ENCODE measurements around the gene MRPL30.
"Not testable (repeated sequence)": the region's sequence is repeated elsewhere in the genome, so short reads cannot be mapped to it uniquely, and the experiment has no call there.

Gene MRPL30

DNA sequence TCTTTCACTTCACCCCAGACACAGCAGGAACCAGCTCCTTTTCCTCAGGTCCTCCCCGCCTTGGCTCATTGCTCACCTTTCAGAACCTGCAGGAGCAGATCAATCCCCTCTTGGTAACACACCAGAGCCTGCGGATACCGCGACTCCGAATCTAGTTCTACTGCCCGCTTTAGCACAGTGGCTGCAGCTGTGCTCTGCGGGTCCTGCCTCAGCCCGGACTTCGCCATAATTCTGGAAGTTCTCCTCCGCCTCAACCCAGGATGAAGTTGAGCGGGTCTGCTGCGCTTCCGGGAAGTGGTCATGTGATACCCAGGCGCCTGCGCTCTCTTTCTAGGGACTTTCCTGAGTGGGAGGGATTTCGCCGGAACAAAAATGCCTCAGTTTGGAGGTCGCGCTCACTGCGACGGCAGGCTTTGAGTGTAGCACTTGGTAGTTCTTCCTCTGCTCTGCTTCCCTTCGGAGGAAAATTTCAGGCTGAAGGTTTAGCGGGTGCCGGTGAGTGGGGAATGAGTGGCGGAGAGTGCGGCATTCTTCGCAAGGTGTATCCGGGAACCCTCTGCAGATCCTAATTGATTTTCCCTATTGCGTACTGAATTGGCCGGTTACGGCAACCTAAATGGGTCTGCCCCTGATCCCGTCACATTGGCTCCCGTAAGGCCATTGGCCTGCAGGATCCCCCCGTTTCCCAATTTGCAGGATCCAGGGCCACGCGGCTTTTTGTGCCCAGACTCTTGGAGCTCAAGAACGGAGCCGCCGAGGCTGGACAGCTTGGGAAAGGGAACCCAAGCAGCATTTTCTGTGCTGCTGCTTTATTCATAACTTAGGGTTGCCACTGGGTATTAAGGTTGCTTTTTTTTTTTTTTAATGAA lies at the start of gene MRPL30, which contains the start of gene MITD1:
MRPL30 (plus strand) TSS at position 430 of the 869 bp plus-strand sequence. CDS start 5,020 bp downstream, outside the sequence.
MITD1 (minus strand) TSS at position 304 of the 869 bp plus-strand sequence; CDS start at position 227, 77 bp downstream.
- peak; percentile 90 for DNase-seq

DNA sequence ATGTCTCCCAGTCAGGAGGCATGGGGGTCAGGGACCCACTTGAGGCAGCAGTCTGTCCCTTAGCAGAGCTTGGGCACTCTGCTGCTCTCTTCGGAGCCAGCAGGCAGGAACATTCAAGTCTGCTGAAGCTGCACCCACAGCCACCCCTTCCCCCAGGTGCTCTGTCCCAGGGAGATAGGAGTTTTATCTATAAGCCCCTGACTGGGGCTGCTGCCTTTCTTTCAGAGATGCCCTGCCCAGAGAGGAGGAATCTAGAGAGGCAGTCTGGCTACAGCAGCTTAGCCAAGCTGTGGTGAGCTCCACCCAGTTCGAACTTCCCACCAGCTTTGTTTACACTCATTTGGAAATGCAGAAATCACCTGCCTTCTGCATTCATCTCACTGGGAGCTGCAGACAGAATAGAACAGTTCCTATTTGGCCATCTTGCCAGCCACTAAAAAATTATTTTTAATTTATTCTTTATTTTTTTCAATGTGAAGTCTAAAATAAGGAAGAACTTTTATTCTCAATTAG lies 45.9 kb upstream of the MRPL30 start:
- DNase-seq = not testable (repeated sequence)

DNA sequence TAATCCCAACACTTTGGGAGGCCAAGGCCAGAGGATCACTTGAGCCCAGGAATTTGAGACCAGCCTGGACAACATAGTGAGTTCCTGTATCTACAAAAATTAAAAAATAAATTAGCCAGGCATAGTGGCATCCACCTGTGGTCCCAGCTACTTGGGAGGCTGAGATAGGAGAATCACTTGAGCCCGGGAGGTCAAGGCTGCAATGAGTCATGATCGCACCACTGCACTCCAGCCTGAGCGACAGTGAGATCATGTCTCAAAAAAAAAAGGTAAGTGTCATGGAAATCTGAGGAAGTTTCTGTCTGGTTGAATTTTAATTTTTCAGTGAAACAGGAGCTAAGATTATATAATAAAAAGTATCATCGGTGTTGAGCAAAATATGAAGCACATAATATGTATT lies 42.0 kb upstream of the MRPL30 start:
- no peak for DNase-seq

DNA sequence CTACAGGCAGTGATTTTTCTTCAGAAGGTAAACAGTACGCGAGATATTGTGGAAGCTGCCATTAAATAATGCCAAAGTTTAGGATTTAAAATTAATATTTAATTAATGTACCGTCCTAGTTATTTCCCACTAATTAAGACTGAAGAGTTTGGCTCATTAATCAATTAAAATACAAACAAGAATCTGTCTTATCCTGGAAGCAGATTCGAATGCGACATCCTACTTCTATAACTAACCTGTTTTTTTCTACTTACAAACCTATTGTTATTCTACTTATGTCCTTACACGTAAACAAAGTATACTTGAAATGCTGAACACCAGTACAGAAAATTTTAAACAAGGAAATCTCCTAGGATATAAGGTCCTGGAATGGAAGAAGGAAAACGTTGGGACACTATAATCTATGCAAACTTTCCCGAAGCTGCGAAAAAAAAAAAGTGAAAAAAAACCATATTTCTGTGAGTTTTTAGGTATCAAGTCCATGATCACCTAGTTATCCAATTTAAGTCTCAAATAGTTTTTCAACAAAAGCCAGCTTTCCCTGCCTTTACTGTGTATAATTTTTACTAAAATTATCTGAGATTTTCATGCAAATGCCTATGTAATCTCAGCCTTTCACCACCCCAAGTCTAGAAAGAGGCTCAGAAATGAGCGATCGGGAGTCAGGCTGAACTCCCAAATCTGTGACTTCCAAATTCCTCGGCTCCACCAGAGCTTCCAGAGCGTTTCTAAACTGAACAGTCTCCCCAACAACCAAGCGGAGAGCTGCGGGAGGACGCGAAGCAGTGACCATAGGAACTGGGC lies 40.7 kb upstream of the MRPL30 start:
- no peak for DNase-seq

DNA sequence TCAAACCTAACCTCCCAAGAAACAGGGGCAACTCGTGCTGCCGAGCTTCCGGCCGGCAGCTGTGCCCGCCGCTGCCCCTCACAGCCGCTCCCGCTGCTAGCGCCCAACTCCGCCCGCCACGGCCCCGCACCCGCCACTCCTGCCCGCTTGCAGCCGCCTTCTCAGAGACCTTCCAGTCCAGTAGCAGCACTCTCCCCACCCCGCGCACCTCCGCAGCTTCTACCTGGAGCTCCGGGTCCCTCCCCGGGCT lies 40.2 kb upstream of the MRPL30 start:
- DNase-seq = no peak

DNA sequence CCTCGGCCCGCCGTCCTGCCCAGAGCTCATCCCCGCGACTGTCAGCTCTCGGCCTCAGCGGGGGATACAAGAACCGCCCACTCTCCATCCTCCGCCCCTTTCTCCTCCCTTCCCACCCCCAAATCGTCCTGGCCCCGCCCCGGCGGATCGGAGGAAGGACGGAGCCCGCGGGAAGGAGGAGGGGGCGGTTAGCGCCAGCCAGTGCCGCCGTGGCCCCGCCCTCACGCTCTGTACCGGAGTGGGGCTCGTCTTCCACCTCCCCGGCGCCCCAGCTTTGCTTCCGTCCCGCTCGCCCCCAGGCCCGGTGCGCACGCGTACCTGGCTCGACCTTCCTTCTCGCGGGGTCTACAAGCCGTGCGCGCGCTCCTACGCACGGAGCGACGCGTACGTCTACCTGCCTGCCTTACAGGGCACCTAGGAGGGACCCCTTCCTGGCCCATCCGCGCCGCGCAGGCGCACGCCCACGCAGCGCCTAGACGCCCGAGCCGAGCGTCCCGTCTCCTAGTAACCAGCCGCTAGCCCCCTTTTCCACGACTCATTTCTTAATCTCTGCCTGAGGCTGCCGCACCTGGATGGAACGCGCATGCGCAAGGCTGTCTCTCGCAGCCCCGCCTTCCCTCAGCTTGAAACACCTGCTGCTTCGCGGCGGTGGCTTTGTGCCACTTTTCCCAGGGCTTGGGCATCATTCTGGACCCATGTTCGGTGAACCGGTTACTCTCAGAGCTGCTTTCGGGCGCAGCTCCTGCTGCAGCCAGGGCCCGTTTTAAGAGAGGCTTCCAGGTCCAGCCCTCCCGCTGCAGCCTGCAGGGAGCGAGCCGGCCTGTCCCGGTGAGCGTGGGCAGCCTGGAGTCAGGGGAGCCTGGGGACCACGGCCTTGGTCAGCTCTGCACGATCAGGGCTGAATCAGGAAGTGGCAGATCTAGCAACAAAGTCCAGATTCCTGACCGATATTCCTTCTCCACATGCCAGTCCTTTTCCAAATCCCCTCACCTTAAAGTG lies 39.6 kb upstream of the MRPL30 start, which contains the start of gene C2orf15:
C2orf15 (plus strand) TSS at position 598 of the 999 bp plus-strand sequence. CDS start 8,852 bp downstream, outside the sequence.
- peak; percentile 97 for DNase-seq

DNA sequence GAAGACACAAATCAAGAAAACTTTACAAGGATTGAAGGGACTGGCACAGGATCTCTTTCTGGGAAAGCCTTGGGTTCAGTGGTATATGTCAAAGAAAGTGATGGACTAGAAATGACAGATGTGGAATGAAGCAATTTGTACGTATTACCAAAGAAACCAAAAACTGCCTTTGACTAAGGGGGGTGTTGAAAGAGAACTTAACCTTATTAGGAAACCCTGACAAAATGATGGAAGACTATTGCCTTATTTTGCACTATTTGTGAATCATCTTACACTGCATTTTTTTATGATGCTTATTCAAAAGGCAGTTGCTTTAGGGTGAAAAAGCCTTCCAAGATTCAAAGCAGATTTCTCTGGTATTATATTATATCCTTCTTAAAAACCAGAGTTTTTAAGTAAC lies 30.3 kb upstream of the MRPL30 start:
- no peak for DNase-seq

DNA sequence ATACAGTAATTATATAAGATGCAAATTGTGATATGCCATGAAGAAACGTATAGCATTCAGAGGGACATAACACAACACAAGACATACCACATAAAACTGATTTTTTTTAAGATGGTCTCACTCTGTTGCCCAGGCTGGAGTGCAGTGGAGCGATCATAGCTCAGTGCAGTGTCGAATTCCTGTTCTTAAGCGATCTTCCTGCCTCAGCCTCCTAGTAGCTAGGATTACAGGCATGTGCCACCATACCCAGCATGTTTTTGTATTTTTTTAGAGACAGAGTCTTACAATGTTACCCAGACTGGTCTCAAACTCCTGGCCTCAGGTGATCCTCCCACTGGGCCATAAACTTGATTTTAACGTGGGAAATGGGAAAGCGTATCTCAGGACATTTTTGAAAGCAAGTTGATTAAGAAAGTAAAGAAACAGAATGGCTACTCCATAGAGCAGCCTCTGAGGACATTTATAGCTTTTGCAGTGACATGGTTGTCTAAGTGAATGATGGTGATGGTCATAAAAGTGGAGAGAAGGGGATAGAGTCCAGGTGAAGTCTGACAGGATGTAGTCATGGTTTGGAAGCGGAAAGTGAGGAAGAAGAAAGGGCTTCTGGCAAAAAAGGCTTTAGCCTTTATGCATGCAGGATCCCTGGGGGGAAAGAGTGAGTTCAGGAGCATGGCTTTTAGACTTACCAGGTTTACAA lies 28.6 kb upstream of the MRPL30 start:
- no peak for DNase-seq

DNA sequence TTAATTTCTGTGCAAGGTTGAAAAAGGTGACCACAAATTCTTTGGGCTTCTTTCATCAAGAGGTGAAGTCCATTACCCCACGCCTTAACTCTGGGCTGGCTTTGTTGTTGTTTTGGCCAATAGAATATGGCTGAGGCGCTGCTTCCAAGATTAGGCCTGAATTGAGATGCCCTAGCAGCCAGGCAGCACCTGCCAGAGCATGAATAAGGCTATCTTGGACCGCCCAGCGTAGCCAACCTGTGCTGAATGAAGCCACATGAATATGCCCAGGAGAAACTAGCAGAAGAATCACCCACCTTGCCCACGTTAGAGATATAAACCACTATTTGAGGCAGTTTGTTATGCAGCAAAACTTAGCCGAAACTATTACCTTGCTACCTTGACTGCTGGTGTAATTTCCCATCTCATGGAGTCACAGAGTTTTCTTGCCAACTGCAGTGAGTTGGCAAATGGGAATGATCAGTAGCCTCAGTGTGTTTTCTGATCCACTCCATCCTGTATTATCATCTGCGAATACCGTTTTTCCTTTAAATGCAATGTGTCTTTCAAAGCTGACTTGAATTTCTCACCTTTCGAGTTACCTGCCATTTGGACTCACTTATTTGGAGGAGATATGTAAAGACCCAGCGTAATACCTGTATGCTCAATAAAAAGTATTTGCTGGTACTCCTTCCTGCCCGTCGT lies 26.9 kb upstream of the MRPL30 start:
- no peak for DNase-seq

DNA sequence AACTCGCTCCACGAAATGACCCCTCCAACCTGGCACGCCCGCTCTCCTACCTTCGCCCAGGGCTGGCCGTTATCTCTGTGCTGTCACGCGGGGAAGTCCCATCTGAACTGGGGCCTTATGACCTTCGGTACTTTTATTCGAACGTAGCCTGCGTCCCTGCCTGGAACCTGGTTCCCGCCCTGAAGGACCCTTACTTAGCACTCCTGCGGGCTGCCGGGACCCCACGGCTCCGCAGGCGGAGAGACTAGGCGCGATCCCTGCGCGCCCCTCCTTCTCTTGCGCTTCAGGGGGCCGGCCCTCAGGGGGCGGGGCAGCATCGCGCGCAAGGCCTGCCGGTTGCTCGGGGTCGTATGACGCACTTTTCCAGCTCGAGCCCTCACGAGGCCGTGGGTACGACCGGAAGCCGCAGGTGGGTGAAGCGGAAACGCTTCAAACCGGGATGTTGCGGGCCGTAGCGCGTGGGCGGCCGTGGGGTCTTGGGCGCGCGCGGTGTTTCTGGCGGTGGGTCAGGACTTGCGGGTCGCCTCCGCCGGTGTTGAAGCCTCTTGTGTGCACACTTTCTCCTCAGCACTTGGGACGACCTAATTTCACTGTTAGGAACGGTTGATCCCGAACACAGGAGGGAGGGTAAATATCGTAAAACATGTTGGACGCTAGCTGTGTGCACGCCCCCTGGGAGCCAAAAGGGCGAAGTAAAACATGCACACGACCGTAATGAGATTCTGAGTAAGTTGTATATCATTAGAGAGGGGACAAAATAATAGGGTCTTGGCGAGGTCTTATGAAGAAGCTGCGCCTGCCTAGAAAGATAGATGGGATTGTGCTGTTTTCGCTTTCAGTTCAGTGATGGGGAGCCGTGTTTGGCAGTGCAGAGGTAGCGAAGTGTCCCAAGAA lies 26.1 kb upstream of the MRPL30 start, which contains the start of the genes LIPT1 and TSGA10:
LIPT1 (plus strand) TSS at position 325 of the 894 bp plus-strand sequence. CDS start 6,991 bp downstream, outside the sequence.
TSGA10 (minus strand) TSS at position 300 of the 894 bp plus-strand sequence. CDS start 45,503 bp downstream, outside the sequence.
- DNase-seq = peak; percentile 74

DNA sequence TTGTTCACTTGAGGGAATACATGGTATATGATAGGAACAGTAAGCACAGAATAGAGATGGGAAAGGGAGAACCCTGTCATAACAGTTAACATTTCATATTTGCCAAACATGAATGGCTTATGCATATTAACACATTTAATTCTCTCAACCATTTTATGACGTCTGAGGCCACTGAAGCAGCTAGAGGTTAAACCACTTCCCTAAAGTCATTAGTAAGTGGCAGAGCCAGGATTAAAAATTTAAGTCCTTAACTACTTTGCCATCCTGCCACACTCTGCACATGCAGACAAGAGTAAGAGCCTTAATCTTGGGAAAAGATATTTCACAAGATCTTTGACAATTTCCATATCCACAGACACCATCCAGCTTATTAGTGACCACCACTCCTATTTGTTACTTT lies 24.1 kb upstream of the MRPL30 start:
- DNase-seq = no peak

DNA sequence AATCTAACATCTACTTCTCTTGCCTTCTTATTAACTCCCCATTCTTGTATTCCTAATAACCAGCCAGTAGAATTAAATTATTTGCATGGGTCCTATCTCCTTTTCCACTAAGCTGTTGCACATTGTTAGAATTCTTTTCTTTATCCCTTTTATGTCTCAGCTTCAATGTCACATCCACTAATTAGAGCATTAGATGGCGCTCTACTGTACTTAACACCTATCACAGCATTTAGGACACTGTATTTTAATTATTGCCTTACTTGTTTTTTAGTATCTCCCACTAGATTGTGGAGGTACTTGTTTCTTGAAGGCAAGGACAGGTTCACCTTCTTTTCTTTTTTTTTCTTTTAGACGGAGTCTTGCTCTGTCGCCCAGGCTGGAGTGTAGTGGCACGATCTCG lies 22.4 kb upstream of the MRPL30 start:
- no peak for DNase-seq

DNA sequence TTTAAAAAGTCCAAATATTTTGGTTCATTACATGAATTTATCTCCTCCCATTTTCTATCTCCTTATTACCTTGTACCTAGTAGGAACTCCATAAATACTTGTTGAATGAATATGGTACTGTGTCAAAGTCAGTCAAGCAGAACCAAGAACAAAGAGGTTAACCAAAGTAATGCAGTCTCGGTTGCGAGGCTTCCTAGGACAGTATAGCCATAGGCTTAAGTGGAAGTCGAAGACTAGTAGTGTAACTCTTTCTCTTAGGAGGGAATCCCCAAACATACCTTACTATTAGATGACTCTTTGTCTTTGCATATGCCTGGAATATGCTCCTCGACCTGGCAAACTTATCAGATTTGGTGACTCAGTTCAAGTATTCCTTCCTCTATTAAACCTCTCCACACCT lies 21.4 kb upstream of the MRPL30 start:
- no peak for DNase-seq

DNA sequence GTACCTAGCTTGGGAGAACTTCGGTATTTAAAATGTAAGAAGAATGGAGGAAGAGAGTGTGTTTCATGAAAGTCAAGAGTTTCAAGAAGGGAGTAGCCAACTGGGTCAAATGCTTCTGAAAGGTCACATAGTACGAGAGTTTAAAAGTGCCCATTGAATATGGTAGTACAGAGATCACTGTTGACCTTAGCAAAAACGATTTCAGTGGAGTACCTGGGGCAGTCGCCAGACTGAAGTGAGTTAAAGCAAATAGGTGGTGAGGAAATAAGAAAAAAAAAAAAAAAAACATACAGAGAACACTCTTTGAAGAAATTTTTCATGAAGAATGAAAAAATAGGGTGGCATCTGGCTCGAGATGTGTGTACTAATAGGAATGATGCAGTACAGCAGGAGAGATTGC lies 14.8 kb upstream of the MRPL30 start:
- no peak for DNase-seq

DNA sequence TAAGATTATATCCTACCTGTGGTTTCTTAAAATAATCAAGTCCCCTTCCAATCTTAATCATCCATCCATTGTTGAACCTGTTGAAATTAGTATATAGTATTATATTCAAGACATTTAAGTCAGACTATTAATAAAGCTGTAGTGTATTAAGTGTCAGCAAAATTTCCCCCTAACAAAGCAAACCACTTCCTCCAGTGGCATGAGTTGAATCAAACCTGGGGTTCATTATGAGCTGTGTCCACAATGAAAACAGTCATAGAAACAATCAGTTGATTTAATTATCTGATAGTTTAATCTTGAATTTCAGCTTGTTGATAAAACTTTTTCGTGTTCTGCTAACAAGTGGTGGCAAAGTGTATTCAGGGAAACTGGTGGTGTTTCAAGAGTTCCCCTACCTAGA lies 11.4 kb upstream of the MRPL30 start:
- no peak for DNase-seq

DNA sequence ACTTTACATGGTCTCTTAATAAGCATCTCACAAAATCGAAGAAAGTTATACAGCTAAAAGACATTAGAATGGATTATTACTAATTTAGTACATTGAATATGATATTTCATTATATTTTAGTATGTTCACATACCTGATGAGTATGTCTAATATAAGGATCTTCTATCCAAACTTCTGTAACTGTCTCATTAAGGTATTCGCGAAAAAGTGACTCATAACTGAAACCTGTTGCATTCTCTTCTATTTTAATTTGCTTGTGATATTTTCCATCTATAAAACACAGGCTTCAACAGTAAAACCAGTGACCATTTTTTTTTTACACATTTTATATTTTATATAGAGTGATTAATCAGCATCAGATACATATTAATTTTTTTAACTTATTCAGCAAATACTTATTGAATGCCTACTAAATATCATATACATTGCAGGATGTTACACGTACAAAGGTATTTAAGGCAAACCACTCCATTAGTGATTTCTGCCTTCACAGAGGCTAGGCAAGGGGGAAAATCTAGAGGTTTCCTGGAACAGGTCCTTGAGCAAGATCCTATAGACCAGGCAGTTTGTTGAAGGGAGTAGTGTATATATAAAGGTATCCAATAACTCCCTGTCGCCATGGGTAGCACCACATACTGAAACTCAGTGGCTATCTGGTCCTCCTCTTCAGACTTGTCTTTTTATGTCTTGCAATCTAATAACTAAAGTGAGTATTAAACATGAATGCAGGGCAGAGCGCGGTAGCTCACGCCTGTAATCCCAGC lies 9.4 kb upstream of the MRPL30 start:
- DNase-seq = no peak

DNA sequence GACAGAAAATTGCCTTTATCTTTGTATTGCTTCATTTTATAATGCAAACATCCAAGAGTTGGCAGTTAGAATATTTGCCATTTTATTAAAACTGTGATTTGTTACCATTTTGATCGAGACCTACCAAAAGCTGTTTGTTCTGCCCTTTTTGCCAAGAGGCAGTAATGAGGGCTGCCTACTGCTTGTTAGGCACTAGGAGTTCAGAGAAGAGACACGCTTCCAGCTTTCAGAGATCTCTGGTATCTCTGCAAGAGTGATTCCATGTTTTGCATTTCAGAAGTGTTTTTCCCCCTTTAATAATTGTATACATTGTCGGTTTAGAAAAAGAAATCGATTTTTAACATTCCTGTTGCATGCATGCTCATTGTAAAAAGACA lies 628 bp downstream of the MRPL30 start:
- no peak for DNase-seq

DNA sequence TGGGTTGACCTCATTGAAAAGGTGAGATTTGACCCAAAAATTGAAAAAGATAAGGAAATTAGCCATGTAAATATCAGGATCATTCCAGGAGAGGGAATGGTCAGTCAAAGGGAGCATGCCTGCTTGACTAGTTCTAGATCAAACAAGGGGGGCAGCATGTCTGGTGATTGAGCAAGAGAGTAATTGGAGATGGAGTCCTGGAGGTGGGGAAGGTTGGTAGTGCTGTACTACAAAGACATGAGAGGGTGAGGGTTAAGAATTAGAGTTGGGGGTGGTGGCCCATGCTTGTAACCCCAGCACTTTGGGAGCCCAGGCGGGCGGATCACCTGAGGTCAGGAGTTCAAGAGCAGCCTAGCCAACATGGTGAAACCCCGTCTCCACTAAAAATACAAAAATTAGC lies 2.0 kb downstream of the MRPL30 start:
- DNase-seq = no peak

DNA sequence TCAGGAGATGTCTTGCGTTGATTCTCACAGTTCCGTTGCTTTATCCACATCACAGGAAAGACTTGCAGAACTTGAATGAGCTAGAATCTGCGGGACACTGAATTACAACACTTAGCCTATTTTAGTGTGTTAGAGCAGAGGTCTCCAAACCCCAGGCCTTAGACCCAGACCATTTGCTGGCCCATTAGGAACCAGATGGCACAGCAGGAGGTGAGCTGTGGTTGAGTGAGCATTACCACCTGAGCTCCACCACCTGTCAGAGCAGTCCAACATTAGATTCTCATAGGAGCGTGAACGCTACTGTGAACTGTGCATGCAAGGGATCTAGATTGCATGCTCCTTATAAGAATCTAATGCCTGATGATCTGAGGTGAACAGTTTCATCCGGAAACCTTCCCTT lies 3.8 kb downstream of the MRPL30 start:
- DNase-seq = no peak
